Activated CD4-positive, alpha-beta memory T cell treated with anti-CD3 and anti-CD28 coated beads, Interleukin-2, amount 10 ng/mL, durations not matched to agents 7 days and 5 days (primary cell): ENCODE results near the gene ATP9B. TPM values are rescaled to one million over a fixed set of nuclear protein-coding genes. Genes with fewer than 3 reads are reported as not detected.
A peak's percentile ranks its signal among the peaks of the same experiment; 100 is the strongest.
"Not testable (repeated sequence)": the region's sequence is repeated elsewhere in the genome, so short reads cannot be mapped to it uniquely, and the experiment has no call there.

ENCODE experiments used
- CTCF ChIA-PET: fragments of 350-600 bp; sonication (Branson Sonifier 250); formaldehyde crosslinking; loops from one replicate; lab custom pipeline; 2021; ENCODE audit warnings: antibody characterized with exemption, inconsistent platforms; lab: Charles Lee
- POLR2A ChIA-PET: fragments of 350-600 bp; sonication (Branson Sonifier 250); formaldehyde crosslinking; loops from one replicate; lab custom pipeline; 2021; ENCODE audit warnings: antibody characterized with exemption; lab: Charles Lee
- DNase-seq: peaks from one replicate; pipeline ENCODE4 v3.0.0-alpha.2; 2020
- H3K27ac Mint-ChIP-seq: one replicate; pipeline ENCODE4 v1.8.0; 2021; ENCODE audit warnings: mild to moderate bottlenecking, mixed read lengths
- H3K27me3 Mint-ChIP-seq: one replicate; pipeline ENCODE4 v1.8.0; 2021; ENCODE audit warnings: mixed read lengths
- H3K36me3 Mint-ChIP-seq: one replicate; pipeline ENCODE4 v1.8.0; 2021; ENCODE audit warnings: low read depth, mixed read lengths
- H3K4me1 Mint-ChIP-seq: one replicate; pipeline ENCODE4 v1.8.0; 2021; ENCODE audit warnings: mixed read lengths
- H3K4me3 Mint-ChIP-seq: one replicate; pipeline ENCODE4 v1.8.0; 2021; ENCODE audit warnings: mild to moderate bottlenecking, mixed read lengths
- H3K9me3 Mint-ChIP-seq: one replicate; pipeline ENCODE4 v1.8.0; 2021; ENCODE audit warnings: mixed read lengths
- total RNA-seq, 2 experiments: library from RNA; stranded (reverse); gene quantifications; one replicate each; pipeline ENCODE4 v1.2.3, GENCODE V29; 2021

The ATP9B gene
- total RNA-seq, 2 experiments from 2014 or later: 25.7 to 27.2 TPM

DNA sequence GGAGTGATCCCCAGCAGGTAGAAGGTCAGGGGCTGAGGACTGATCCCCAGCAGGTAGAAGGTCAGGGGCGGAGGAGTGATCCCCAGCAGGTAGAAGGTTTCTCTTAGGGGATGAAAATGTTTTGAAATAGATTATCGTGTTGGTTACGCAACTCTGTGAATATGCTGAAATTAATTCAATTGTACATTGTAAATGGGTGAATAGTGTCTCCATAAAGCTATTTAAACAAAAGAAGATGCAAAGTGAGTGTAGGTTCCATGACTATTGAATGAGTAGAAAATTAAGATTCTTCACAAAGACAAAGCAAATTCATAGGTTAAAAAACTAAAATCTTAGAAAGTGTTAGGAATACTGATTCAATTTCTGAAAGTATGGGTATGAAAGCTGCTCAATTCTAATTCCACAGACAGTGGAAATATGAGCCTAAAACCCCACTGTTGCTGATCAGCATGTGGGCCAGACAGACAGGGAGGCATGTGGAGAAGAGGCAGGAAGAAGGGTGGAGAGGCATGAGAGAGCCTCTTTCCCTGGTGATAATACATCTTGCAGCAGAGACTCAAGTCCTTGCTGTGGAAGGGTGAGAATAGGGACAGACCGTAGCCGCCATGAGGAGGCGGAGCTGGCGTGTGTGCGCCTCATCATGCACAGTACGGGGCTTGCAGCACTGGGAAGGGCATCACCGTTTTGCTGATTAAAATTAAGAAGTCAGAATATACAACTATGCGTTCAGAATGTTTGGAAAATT, 240.6 kb downstream of the ATP9B start:
- Mint-ChIP-seq H3K9me3 (no peaks in the 10 kb centered on the region), H3K27ac (no peak overlapping the region), H3K27me3 (no peaks in the 10 kb centered on the region), H3K4me3 (no peak overlapping the region), H3K36me3 (peaks cover 16% of the 10 kb centered on the region), H3K4me1 (no peaks in the 10 kb centered on the region)
- CTCF ChIA-PET: no interaction called here
- no peak for DNase-seq
- POLR2A ChIA-PET: no interaction called here

DNA sequence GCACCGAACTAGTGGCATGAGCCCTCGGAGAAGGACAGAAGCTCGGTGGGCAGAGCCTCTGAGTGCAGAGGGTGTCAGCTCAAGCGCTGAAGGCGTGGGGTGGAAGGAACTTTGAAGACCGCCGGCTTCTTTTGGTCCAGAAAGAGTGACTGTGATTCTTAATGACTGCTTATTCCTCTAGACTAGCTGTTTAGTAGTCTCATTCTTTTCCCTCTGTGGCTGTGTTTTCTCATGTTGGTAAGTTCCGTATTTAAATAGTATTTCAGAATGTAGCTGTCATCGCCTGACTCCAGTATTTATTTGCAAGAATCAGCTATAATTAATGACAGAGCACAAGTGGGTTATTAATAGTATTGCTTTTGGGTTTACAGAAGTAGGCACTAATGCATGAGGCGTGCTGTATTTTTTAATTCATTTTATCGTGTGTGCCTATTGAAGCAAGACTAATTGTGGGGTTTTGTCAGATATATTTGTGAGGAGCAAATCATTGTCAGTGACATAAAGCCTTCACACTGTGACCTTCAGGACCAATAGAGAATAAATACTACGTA, 245.7 kb downstream of the ATP9B start:
- H3K27ac Mint-ChIP-seq: no peak overlapping the region
- POLR2A ChIA-PET: no interaction called here

DNA sequence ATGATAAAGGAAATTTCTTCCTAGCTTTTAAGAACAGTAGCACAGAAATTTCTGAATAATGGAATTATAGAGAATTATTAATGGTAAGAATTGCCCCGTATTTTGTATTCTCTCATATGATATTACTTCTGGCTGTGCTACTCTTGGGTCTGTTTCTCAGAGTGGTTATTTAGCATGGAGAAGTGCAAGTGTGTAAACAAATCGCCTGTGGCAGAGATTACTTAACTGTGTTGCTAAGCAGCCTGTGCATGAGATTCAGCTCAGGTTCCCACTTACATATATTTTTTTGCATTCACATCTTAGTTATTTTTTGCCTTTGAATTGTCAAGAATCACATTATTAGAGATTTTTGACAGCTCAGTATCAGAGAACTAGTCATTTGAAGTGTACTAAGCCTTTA, 246.4 kb downstream of the ATP9B start:
- ChIA-PET CTCF (interaction anchor here (0.6 to 1.8 kb wide), 2 partner anchors 9 to 65 kb away, joined by 3 to 4 read pairs; no protein-coding TSS in a partner anchor), POLR2A (no interaction called here)
- no peaks in the 10 kb centered on the region for H3K27me3 Mint-ChIP-seq
- peaks cover 13% of the 10 kb centered on the region for H3K4me1 Mint-ChIP-seq
- peaks cover 19% of the 10 kb centered on the region for H3K36me3 Mint-ChIP-seq
- H3K9me3 Mint-ChIP-seq: no peaks in the 10 kb centered on the region
- no peak overlapping the region for H3K4me3 Mint-ChIP-seq
- no peak for DNase-seq
- H3K27ac Mint-ChIP-seq: no peak overlapping the region

More for the DNA sequence above, 245.7 kb downstream of the ATP9B start:
- Mint-ChIP-seq H3K4me3 (no peak overlapping the region), H3K4me1 (peaks cover 13% of the 10 kb centered on the region), H3K9me3 (no peaks in the 10 kb centered on the region), H3K36me3 (peaks cover 19% of the 10 kb centered on the region), H3K27me3 (no peaks in the 10 kb centered on the region)
- CTCF ChIA-PET: interaction anchor here (0.6 to 1.8 kb wide), 2 partner anchors 8 to 66 kb away, joined by 3 to 4 read pairs; no protein-coding TSS in a partner anchor
- DNase-seq: no peak

DNA sequence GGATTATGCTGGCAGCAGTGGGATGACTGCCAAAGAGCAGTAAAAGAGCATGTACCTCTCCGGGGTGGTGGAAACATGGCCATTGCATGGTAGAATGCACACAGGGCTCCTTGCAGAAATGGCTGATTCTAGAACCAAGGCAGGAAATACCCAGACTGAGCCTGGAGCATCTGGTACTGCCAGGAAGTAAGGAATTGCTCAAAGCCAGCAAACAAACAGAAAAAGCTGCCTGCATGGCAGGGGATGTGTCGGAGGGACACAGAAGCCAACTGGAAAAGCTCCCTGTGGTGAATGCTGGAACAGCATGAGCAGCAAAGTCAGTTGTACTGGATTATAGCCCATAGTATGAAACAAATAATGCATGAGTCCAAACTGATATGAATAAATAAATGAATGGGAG, 248.5 kb downstream of the ATP9B start:
- Mint-ChIP-seq H3K36me3 (peaks cover 9% of the 10 kb centered on the region), H3K27me3 (no peaks in the 10 kb centered on the region), H3K4me3 (no peak overlapping the region), H3K4me1 (peaks cover 13% of the 10 kb centered on the region), H3K27ac (no peak overlapping the region), H3K9me3 (no peaks in the 10 kb centered on the region)
- no peak for DNase-seq
- ChIA-PET POLR2A (no interaction called here), CTCF (interaction anchor here (1.0 kb wide), 1 partner anchor 24 kb away, joined by 3 read pairs; no protein-coding TSS in a partner anchor)

DNA sequence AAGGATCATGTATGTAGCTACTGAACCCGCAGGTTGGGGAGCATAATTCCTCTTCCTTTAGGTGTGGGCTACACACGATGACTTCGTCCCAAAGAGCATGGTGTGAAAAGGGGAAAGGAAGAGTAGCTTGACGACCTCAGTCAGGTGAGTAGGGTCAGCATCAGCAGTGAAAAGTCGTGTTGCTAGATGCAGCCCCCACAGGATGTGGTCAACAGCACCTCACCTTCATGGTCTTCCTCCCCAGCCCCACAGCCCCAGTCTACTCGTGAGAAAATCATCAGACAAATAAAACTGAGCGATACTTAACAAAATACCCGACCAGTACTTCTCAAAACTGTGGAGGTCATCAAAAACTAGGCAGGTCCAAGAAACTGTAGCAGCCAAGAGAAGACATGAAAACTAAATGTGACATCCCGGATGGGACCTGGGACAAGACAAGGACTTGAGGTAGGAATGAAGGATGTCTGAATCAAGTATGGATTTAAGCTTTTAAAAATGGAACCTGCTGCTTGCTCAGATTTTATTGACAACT, 249.0 kb downstream of the ATP9B start:
- Mint-ChIP-seq H3K27ac (no peak overlapping the region), H3K4me3 (no peak overlapping the region), H3K9me3 (no peaks in the 10 kb centered on the region), H3K4me1 (peaks cover 13% of the 10 kb centered on the region), H3K27me3 (no peaks in the 10 kb centered on the region), H3K36me3 (peaks cover 9% of the 10 kb centered on the region)
- DNase-seq: no peak
- POLR2A ChIA-PET: no interaction called here
- CTCF ChIA-PET: interaction anchor here (1.0 kb wide), 1 partner anchor 24 kb away, joined by 3 read pairs; no protein-coding TSS in a partner anchor

DNA sequence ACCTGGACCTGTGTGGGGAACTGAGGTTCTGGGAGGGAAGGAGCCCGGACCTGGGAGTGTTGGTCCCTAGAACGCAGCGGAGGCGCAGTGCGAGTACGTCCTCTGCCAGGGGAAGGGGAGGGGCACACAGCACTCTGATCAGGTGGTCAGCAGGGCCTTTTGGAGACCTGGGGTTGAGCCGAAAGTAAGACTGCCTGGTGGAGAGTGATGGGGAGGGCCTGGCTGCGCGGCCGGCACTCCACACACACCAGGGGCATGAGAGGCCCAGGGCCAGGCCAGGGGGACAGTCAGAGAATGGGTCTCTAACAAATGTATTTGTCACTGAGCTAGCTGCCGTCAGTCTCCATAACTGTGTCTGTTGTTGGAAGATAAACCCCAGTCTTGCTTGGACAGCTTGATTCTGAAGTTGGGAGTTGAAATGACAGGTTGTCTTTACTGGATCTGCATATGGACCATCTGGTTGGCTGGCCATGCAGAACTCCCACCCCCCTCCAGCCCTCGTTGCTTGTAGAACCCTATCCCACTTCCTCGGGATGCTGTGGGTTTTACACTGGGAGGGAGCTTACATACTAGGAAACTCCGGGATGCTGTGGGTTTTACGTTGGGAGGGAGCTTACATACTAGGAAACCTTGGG, 251.1 kb downstream of the ATP9B start:
- Mint-ChIP-seq H3K27me3 (no peaks in the 10 kb centered on the region), H3K9me3 (no peaks in the 10 kb centered on the region), H3K36me3 (peaks cover 7% of the 10 kb centered on the region), H3K4me3 (no peak overlapping the region), H3K27ac (no peak overlapping the region), H3K4me1 (peaks cover 13% of the 10 kb centered on the region)
- ChIA-PET CTCF (no interaction called here), POLR2A (no interaction called here)
- DNase-seq: no peak

DNA sequence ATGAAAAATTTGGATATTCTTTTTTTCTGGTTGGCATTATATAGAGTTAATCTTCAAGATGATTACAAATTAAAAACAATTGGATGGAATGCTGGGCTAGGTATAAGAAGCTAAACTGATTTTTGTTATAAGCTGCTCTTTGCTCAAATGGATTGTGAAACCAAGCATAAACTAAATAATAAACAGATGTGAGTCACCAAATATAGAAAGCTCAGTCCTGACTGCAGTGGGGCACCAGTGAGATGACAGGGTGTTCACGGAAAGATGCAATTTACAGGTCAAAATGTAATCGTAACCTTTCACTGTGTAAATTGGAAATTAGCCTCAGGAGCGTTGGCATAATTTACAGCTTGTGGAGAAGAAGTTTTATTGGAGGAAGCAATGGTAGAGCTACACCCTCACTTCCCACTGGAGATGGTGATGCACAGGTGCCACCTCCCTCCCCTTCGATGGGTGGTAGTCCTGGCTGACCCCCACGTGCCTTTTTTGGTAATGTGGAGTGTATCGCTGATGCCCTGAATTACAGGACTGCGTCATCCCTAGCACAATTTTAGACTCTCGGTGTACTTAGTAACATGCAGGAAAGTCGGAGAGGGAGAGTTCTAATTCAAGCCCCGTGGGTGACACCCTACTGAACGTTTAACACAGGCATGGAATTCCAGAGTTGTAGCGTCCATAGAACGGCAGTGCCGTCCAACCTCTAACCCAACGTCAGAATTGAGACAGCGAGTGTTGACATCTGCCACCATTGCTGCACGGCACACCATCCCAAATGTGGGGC, 252.6 kb downstream of the ATP9B start:
- POLR2A ChIA-PET: no interaction called here

DNA sequence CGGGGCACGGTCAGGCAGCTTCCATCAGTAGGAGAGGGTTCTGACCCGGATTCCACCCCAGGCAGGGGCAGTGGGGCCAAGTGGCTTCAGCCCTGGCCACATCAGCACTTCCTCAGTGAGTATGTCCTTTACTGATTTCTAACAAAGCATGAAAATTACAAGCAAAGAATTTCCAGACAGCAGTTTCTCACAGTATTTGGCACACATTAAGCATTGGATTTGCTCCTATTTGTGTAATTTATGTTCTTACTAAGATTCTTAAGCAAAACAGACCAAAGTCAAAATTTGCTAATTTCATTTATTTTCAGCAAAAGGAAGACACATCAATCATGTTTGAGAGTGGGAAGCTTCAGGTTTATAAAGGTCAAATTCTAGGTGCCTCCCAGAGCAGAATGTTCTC, 253.2 kb downstream of the ATP9B start:
- CTCF ChIA-PET: no interaction called here
- POLR2A ChIA-PET: no interaction called here
- no peak for DNase-seq
- Mint-ChIP-seq H3K27me3 (no peaks in the 10 kb centered on the region), H3K4me3 (no peak overlapping the region), H3K9me3 (peaks cover 3% of the 10 kb centered on the region), H3K4me1 (peaks cover 15% of the 10 kb centered on the region), H3K36me3 (peaks cover 6% of the 10 kb centered on the region), H3K27ac (no peak overlapping the region)

More for the DNA sequence above, 252.6 kb downstream of the ATP9B start:
- CTCF ChIA-PET: no interaction called here
- Mint-ChIP-seq H3K4me3 (no peak overlapping the region), H3K9me3 (no peaks in the 10 kb centered on the region), H3K36me3 (peaks cover 2% of the 10 kb centered on the region), H3K27me3 (no peaks in the 10 kb centered on the region), H3K4me1 (peaks cover 13% of the 10 kb centered on the region), H3K27ac (no peak overlapping the region)
- no peak for DNase-seq

DNA sequence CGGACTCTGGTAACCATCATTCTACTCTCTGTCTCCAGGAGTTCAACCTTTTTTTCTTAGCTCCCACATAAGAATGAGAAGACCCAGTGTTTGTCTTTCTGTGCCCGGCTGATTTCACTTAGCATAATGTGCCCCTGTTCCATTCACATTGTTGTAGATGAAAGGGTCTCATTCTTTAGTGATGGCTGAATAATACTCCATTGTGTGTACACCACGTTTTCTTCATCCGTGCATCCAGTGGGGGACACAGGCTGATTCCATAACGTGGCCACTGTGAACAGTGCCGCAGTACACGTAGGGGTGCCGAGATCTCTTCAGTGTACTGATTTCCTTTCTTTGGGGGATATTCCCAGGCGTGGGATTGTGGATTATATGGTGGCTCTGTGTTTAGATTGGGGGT, 254.3 kb downstream of the ATP9B start:
- Mint-ChIP-seq H3K4me1 (peaks cover 5% of the 10 kb centered on the region), H3K4me3 (no peak overlapping the region), H3K27me3 (no peaks in the 10 kb centered on the region), H3K9me3 (peaks cover 5% of the 10 kb centered on the region), H3K27ac (no peak overlapping the region), H3K36me3 (peaks cover 9% of the 10 kb centered on the region)
- ChIA-PET CTCF (no interaction called here), POLR2A (no interaction called here)
- DNase-seq: no peak

DNA sequence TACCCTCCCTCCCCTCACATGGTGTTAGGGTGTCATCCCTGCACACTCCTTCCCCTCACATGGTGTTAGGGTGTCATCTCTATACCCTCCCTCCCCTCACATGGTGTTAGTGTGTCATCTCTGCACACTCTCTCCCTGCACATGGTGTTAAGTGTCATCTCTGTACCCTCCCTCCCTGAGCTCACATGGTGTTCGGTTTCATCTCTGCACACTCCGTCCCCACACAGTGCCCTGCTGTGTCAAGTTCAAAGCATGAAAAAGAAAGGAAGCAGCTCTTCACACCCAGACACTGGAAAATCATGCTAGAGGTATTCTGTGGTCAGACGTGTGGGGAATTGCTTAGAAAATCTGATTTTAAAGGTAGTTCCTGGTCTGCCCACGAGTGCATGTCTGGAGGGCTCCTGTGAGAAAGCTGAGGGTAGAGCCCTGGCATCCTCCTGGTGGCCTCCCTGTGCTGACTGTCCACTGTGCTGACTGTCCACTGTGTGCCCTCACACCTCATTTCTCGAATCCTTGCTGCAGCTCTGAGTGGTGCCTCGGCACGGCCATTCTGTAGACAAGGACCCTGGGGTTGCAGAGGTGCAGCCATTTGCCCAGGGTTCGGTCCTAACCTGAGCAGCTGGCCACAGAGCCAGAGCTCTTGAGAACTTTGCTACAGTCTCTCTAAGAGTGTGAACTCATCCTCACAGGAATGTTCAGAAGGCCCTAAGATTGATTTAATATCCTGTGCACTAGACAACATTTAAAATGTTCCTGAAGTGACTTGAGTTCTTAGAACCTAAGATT, 257.4 kb downstream of the ATP9B start:
- DNase-seq: no peak
- Mint-ChIP-seq H3K4me1 (peaks cover 2% of the 10 kb centered on the region), H3K27me3 (no peaks in the 10 kb centered on the region), H3K27ac (peak overlapping the region; percentile 9), H3K4me3 (no peak overlapping the region), H3K36me3 (peaks cover 13% of the 10 kb centered on the region), H3K9me3 (peaks cover 5% of the 10 kb centered on the region)
- ChIA-PET CTCF (no interaction called here), POLR2A (no interaction called here)

DNA sequence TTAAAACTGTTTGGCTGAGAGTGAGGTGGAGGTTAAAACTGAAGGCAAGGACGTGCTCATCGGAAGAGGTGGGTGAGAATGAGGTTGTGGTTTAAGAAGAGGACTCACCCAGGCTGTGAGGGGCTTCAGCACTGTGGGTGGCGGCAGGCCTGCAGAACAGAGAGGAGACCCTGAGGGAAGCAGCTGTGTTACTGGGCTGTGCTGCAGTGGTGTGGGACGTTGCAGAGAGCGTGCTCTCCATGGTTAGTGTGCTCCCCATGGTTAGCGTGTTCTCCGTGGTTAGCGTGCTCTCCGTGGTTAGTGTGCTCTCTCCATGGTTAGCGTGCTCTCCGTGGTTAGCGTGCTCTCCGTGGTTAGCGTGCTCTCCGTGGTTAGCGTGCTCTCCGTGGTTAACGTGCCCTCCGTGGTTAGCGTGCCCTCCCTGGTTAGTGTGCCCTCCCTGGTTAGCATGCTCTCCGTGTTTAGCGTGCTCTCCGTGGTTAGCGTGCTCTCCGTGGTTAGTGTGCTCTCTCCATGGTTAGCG, 258.1 kb downstream of the ATP9B start:
- peaks cover 5% of the 10 kb centered on the region for H3K9me3 Mint-ChIP-seq
- DNase-seq: no peak

DNA sequence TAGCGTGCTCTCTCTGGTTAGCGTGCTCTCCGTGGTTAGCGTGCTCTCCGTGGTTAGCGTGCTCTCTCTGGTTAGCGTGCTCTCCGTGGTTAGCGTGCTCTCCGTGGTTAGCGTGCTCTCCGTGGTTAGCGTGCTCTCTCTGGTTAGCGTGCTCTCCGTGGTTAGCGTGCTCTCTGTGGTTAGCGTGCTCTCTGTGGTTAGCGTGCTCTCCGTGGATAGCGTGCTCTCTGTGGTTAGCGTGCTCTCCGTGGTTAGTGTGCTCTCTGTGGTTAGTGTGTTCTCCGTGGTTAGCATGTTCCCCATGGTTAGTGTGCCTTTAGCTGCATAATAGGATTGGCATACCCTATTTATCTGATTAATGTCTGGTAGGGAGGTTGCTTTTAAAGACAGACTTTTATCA, 258.7 kb downstream of the ATP9B start:
- H3K9me3 Mint-ChIP-seq: not testable (repeated sequence)

More for the DNA sequence above, 258.1 kb downstream of the ATP9B start:
- POLR2A ChIA-PET: no interaction called here
- H3K4me3 Mint-ChIP-seq: no peak overlapping the region
- peak overlapping the region; percentile 9 for H3K27ac Mint-ChIP-seq
- peaks cover 13% of the 10 kb centered on the region for H3K36me3 Mint-ChIP-seq
- no peaks in the 10 kb centered on the region for H3K27me3 Mint-ChIP-seq
- H3K4me1 Mint-ChIP-seq: peaks cover 2% of the 10 kb centered on the region
- CTCF ChIA-PET: no interaction called here

More for the DNA sequence above, 258.7 kb downstream of the ATP9B start:
- peaks cover 13% of the 10 kb centered on the region for H3K36me3 Mint-ChIP-seq
- H3K4me3 Mint-ChIP-seq, H3K4me1 Mint-ChIP-seq, POLR2A ChIA-PET, CTCF ChIA-PET, H3K27me3 Mint-ChIP-seq, DNase-seq: not testable (repeated sequence)
- peak overlapping the region; percentile 31 for H3K27ac Mint-ChIP-seq
